GM12873 (cell line): ENCODE results near the gene GRHL3.

ENCODE experiments used
- CTCF ChIP-seq: IDR thresholded peaks from 2 replicates; pipeline ENCODE4 v1.5.1; 2012; ENCODE audit warnings: low read depth, mild to moderate bottlenecking, moderate library complexity, low read length, control low read depth; ENCODE audit not compliant: insufficient read depth; ENCODE audit errors: missing control alignments

GRHL3 gene

DNA sequence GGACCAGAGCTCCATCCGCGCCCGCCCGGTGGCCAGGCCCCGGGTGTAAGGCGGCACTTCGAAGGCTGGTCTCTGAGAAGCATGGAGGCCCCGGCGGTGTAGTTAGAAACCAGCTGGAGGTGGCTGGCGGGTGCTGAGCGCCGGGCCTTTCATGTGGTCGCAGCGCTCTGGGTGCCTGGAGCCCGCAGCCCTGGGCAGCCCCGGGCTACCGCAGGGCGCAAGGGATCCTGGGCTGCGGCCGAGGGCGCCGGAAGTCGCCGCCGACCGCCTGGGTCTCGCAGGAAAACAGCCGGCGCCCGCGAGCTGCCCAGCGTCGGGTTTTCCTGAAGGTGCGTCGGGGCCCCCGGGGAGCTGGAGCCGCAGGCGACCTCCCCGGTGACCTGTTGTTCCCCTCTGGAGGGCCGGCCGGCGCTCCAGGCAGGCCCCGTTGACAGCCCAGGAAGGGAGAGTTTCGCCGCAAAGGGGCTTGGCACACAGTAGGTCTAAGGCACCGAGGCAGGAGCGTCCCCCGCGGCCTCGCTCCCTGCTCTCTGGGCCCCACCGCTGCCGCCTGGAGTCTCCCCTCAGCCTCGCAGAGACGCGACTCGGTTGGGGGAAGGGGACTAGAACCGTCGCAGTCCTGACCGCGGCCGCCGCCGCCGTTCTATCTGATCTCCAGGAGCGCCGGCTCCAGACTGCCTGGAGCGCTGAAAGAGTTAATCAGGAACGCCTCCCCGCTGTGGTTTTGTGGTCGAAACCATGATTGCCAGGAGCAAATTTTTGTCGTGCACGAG lies 2.7 kb downstream of the GRHL3 start:
- TF ChIP-seq CTCF = no peak

GRCh38 chr1:24322470-24323177 lies 3.5 kb downstream of the GRHL3 start:
- TF ChIP-seq CTCF = no peak

DNA sequence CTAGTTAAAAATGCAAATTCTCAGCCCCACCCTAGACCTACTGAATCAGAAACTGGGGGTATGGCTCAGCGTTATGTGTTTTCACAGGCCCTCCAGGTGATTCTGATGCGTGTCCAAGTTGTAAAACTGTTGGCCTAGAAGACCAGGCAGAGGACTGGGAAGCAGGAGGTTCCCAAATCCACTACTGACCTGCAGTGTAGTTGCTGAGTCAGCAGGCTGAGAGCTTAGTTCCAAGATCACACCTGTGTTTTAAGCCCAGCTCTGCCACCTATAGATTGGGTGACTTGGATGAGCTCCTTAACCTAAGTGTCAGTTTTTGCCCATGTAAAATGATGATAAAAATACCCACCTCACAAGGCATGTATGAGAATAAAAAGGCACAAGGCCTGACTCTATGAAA lies 4.1 kb downstream of the GRHL3 start:
- no peak for TF ChIP-seq CTCF

DNA sequence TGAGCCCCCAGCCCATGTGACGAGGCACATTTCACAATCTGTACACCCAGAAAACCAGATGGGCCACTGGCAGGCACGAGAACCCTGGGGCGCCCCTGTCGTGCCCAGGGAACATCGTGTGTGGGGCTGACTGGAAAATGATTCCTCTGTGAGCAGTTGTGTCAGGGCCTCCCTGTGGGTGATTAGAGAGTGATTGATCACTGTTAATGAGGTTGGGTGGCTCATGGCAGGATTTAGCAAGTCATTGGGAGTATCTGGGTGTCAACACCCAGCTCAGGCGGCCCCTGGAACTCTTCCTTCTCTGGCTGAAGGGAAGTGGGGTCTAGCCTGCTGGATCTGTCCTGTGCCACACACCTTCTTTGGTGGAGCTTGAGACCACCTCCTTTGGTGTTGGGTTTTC lies 5.7 kb downstream of the GRHL3 start:
- no peak for TF ChIP-seq CTCF

- TF ChIP-seq CTCF = no peak
These were observed 6.7 kb downstream of the GRHL3 start for GRCh38 chr1:24325587-24326449.

DNA sequence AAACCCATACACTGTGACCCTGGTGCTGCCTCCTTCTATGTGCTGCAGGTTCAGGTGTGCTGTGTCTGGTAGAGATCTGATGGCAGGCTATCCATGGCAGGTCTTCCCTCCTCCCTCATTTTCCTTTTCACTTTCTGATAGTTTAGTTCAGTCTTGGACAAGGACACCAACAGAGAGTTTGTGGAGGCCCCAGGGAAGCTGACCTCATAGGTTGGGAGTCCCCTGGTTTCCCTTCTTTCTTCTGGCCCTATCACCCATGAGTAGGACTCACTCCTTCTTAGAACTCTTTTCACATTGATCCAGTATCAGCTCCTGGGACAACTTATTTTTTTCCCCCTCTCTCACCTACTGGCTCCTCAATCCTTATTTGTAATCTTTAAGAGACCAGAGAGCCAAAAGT lies 8.3 kb downstream of the GRHL3 start:
- no peak for TF ChIP-seq CTCF

DNA sequence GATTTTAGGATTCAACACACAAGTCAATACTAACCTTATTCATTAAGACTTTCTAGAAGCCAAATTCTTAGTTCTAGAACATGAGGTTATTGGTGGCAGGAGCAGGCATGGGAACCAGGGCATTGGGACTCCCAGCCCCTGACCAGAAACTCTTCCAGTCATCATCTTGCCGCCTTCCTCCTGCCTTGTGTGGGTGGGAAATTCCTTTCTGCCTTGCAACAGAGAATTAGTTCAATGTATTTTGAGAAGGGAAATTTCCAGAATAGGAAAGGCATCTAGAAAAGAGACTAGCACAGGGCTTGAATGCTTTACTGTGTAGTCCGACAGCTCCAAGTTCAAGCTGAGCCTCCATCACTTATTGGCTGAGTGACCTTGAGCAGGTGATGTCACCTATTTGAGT lies 8.7 kb downstream of the GRHL3 start:
- TF ChIP-seq CTCF = no peak
